Activated T-helper 2 cell treated with anti-CD3 and anti-CD28 coated beads, Interferon-gamma antibody, Interleukin-2, Interleukin-4, amounts not matched to agents 10 μg/mL and 5 μg/mL and 100 μg/mL, durations not matched to agents 14 hours and 24 hours and 36 hours (primary cell): Measurements from ENCODE around the gene NSUN7. TPM values are rescaled to one million over a fixed set of nuclear protein-coding genes. Genes with fewer than 3 reads are reported as not detected.
"Not testable (repeated sequence)": the region's sequence is repeated elsewhere in the genome, so short reads cannot be mapped to it uniquely, and the experiment has no call there.

Experiments used
- DNase-seq: peaks from one replicate; pipeline ENCODE4 v3.0.0; 2021; ENCODE audit warnings: low spot score
- H3K27ac Mint-ChIP-seq: one replicate; pipeline ENCODE4 v1.8.0; 2021; ENCODE audit warnings: mixed read lengths
- H3K27me3 Mint-ChIP-seq: one replicate; pipeline ENCODE4 v1.8.0; 2021; ENCODE audit warnings: low read depth, mixed read lengths
- H3K36me3 Mint-ChIP-seq: one replicate; pipeline ENCODE4 v1.8.0; 2021; ENCODE audit warnings: low read depth, mixed read lengths
- H3K4me1 Mint-ChIP-seq: one replicate; pipeline ENCODE4 v1.8.0; 2021; ENCODE audit warnings: low read depth, mixed read lengths
- H3K4me3 Mint-ChIP-seq: one replicate; pipeline ENCODE4 v1.8.0; 2021; ENCODE audit warnings: low read depth, mild to moderate bottlenecking, moderate library complexity, mixed read lengths
- H3K9me3 Mint-ChIP-seq: one replicate; pipeline ENCODE4 v1.8.0; 2021; ENCODE audit warnings: mixed read lengths
- intact Hi-C: fragments of 100-400 bp; cut with micrococcal nuclease; formaldehyde crosslinking; loops from one replicate; pipeline ENCODE4 v1.15.1; 2023
- total RNA-seq: library from RNA; stranded (reverse); gene quantifications from 2 replicates; pipeline ENCODE4 v1.2.3, GENCODE V29; 2022

NSUN7 gene
- total RNA-seq, 1 donor from 2014 or later, result not detected

DNA sequence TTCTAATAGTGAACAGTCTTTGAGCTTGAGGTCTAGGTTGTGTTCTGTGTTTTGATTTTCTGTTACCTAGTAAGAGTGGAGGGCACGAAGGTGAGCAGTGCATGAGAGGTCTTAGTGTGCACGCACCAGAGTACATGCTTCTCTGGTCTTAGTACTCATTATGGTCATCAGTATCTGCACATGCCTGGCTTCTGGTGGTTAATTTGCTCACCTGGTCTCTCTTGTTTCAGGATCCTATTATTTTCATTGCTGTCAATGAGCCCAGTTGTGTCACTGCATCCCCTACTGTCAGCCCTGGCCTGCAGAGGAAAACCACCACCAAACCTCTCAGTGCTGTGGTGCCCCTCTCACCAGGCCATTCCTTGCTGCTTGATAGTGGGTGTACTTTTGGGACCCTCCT is 54.8 kb downstream of the NSUN7 start:
- intact Hi-C loops, result no loop called here
- H3K9me3 Mint-ChIP-seq, result no peaks in the 10 kb centered on the region
- H3K36me3 Mint-ChIP-seq, result no peaks in the 10 kb centered on the region

DNA sequence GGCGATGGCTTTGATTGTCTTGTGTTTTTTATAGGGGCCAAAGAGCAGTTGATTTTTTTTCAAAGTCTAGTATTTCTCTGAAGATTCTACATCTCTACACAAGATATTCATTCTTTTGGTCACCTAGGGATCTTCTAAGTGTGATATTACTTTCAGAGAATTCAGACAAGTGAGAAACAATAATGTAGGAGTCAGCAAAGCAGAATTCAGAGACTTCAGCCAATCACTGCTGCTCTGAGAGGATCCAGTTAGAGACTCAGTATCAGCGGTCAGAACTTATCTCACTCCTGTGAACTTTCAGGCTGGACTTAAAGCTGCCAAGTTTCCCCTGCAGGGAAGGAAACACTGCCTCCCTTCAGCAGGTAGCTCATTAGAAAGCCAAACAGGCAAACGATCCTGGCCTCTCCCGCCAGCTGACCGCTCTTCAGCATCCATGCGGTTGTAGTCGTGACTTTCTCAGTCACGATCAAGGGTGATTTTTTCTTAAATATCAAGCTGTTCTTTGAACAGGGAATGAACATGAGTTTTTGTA is 59.2 kb downstream of the NSUN7 start:
- no peaks in the 10 kb centered on the region for H3K36me3 Mint-ChIP-seq
- intact Hi-C loops, result no loop called here

More for the DNA sequence above, 54.8 kb downstream of the NSUN7 start:
- Mint-ChIP-seq H3K27me3 (peaks cover 11% of the 10 kb centered on the region), H3K27ac (no peak overlapping the region), H3K4me3 (no peak overlapping the region), H3K4me1 (no peaks in the 10 kb centered on the region)
- DNase-seq, result no peak

DNA sequence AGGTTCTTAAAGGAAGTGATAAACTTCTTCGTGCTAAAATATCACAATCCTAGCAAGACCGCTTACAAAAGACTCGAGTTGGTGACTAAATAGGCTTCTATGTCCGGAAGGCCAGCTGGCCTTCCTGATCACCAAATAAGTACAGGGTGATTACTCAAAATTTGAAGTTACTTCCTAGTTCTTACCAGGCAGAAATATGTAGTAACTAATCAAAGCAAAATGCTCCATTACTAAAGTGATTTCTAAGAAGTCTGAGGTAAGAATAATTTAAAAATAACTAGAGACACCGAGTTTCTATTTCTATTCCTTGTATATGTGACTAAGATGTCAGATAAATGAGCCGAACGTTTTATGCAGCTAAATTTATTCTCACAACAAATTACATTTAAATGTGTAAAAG is 62.2 kb downstream of the NSUN7 start:
- DNase-seq, result no peak
- Mint-ChIP-seq H3K9me3 (no peaks in the 10 kb centered on the region), H3K27me3 (peaks cover 16% of the 10 kb centered on the region), H3K36me3 (no peaks in the 10 kb centered on the region), H3K27ac (no peak overlapping the region), H3K4me1 (no peaks in the 10 kb centered on the region), H3K4me3 (no peak overlapping the region)
- intact Hi-C loops, result no loop called here

More for the DNA sequence above, 59.2 kb downstream of the NSUN7 start:
- H3K9me3 Mint-ChIP-seq, result no peaks in the 10 kb centered on the region
- H3K27me3 Mint-ChIP-seq, result peaks cover 17% of the 10 kb centered on the region
- H3K4me1 Mint-ChIP-seq, result no peaks in the 10 kb centered on the region
- DNase-seq, result no peak
- no peak overlapping the region for H3K27ac Mint-ChIP-seq
- H3K4me3 Mint-ChIP-seq, result no peak overlapping the region

DNA sequence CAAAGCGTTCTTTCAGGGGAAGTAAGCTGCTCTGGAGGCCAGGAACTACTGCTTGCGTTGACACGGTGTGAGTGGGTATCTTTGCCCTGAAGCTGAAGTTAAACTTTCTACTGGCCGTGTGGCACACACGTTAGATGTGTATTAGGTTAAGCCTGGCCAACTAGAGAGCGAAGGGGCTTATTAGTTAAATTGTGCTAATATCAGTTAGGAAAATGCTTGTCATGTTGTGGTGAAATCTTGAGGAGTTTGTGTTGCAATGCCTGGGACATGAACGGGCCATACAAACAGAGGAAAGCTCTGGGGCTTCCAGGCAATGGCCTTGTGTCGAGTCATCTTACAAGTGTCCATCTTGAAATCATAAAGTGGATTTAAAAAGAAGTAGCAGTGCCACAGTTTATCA is 62.6 kb downstream of the NSUN7 start:
- Mint-ChIP-seq H3K36me3 (no peaks in the 10 kb centered on the region), H3K27me3 (peaks cover 15% of the 10 kb centered on the region), H3K9me3 (no peaks in the 10 kb centered on the region), H3K27ac (no peak overlapping the region), H3K4me1 (no peaks in the 10 kb centered on the region), H3K4me3 (no peak overlapping the region)
- DNase-seq, result no peak
- intact Hi-C loops, result no loop called here

DNA sequence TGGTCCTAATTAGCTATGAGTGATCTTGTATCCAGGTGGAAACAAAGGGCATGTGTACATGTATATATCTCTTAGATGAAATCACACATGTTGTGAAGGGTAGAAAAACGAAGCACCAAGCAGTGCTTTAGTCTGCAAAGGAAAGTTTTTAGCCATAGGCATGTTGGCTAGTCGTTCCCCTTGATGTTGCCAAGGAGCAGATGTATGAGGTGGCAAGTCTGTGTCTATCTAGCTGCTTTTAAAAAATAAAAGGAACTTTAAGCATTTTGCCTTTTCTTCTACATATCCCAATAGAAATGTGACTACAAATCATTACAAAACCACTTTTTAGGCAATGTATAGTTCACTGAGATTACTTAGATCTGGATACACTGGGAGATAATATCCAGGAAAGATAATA is 63.1 kb downstream of the NSUN7 start:
- intact Hi-C loops, result no loop called here
- Mint-ChIP-seq H3K36me3 (no peaks in the 10 kb centered on the region), H3K27me3 (peaks cover 14% of the 10 kb centered on the region), H3K4me3 (no peak overlapping the region), H3K27ac (no peak overlapping the region), H3K9me3 (no peaks in the 10 kb centered on the region), H3K4me1 (no peaks in the 10 kb centered on the region)
- no peak for DNase-seq

DNA sequence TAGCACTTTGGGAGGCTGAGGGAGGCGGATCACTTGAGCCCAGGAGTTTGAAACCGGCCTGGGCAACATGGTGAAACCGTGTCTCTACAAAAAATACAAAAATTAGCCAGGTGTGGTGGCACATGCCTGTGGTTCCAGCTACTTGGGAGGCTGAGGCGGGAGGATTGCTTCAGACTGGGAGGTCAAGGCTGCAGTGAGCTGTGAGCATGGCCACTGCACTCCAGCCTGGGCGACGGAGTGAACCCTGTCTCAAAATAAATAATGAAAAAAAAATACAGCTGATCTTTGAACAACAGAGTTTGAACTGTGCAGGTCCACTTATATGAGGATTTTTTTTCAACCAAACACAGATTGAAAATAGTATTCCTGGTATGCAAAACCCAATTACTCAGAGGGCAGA is 67.4 kb downstream of the NSUN7 start:
- H3K27ac Mint-ChIP-seq, H3K27me3 Mint-ChIP-seq, H3K4me1 Mint-ChIP-seq, H3K36me3 Mint-ChIP-seq, intact Hi-C loops, DNase-seq, H3K9me3 Mint-ChIP-seq, H3K4me3 Mint-ChIP-seq: not testable (repeated sequence)

DNA sequence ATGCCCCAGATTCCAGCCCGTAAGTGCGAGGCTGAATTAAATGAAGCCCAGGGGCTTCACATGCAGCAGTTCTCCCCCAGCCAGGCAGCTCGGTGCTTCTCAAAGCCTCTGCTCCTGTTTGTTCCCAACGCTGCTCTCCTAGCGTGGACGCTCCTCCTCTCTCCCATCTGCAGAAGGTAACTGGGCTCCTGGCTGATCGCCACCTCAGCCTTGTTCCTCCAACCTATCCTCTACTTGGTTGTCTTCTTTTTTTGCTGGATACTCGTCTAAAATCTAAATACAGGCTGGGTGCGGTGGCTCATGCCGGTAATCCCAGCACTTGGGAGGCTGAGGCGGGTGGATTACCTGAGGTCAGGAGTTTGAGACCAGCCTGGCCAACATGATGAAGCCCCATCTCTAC is 70.3 kb downstream of the NSUN7 start:
- Mint-ChIP-seq H3K36me3 (no peaks in the 10 kb centered on the region), H3K27me3 (no peaks in the 10 kb centered on the region), H3K4me1 (no peaks in the 10 kb centered on the region), H3K27ac (no peak overlapping the region), H3K9me3 (no peaks in the 10 kb centered on the region), H3K4me3 (no peak overlapping the region)
- intact Hi-C loops, result no loop called here
- no peak for DNase-seq

DNA sequence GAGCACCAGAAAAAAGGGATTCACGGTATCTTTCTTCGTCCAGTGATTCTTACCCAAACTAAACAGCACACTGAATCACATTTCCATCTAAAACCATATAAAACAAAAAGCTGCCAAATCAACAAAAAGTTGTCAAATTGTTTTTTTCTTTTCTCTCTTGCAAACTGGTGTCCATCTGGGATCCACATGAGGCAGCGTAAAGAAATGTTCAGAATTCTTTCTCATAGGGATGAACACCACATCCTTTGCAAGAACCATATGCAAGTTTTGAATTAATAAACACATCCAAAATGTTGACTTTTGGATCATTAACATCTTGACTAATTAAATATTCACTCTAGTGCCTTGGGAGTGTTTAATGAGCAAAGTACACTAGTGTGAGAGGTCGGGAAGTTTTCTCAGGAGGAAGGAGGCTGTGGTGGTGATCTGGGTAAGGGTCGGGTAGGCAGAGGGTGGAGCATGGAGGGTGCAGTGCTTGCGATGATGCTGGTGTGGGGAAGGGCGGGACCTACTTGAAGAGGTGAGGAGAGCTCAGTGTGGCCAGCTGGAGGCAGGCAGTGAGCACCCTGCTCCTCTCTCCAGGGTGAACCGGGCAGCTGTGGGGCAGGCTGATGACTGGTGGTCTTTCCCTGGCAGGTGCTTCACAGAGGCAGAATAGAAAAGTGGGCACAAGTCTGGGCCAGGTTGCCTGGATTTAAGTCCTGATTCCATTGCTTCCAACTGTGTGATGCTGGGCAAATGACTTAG is 72.8 kb downstream of the NSUN7 start:
- H3K4me3 Mint-ChIP-seq, result no peak overlapping the region
- no peaks in the 10 kb centered on the region for H3K36me3 Mint-ChIP-seq
- H3K4me1 Mint-ChIP-seq, result no peaks in the 10 kb centered on the region
- no peak overlapping the region for H3K27ac Mint-ChIP-seq
- DNase-seq, result no peak
- H3K27me3 Mint-ChIP-seq, result peaks cover 3% of the 10 kb centered on the region
- intact Hi-C loops, result no loop called here
- H3K9me3 Mint-ChIP-seq, result no peaks in the 10 kb centered on the region

DNA sequence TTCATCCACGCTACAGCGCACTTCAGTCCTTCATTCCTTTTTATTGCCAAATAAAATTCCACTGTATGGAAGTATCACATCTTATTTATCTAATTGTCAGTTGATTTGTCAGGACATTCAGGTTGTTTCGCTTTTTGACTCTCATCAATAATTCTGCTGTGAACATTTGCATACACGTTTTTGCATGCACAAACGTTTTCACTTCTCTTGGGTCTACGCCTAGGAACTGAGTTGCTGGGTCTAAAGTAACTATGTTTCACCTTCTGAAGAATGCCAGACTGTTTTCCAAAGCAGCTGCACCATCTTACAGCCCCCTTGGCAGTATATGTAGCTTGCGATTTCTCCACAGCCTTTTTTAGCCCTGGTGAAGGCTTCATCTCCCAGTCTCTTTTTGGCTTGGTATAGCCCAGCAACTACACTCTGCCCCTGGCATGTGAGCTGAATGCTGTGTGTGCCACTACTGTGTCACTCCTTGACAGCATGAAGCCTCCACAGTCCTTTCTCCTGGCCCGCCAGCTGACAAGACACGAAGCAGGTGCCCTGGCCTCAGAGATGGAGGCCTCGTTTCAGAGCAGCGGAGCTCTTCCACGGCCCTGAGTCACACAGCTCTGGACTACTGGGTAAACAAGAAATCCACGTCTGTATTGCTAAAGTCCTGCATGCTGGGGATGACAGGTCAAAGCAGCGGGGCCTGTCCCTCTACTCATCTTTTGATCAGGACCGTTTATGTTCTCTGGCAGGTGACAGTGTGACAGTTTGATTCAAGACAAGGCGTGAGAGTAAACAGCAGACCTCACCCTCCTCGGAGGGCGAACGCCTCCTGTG is 75.5 kb downstream of the NSUN7 start:
- peaks cover 7% of the 10 kb centered on the region for H3K27me3 Mint-ChIP-seq
- no peak overlapping the region for H3K4me3 Mint-ChIP-seq
- intact Hi-C loops, result no loop called here
- no peaks in the 10 kb centered on the region for H3K36me3 Mint-ChIP-seq
- H3K27ac Mint-ChIP-seq, result no peak overlapping the region
- no peaks in the 10 kb centered on the region for H3K9me3 Mint-ChIP-seq
- DNase-seq, result no peak
- no peaks in the 10 kb centered on the region for H3K4me1 Mint-ChIP-seq

DNA sequence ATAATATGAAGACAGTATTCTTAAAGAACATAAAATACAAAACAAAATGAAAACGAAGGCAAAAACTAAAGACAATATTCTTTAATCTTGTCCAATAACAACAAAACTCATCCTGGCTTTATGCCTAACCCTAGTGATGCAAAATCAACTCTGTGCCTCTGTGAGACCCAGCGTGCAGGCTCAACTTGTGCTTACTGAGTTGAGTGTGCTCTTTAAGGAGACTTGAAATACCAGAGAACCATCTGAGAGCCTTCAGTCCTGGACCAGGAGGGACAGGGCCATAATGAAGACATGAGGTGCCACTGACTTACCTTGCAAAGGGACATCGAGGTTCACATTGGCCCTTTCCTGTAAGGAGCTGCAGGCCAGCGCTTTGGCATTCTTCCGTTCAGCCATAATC is 77.1 kb downstream of the NSUN7 start:
- no peak for DNase-seq
- intact Hi-C loops, result no loop called here

DNA sequence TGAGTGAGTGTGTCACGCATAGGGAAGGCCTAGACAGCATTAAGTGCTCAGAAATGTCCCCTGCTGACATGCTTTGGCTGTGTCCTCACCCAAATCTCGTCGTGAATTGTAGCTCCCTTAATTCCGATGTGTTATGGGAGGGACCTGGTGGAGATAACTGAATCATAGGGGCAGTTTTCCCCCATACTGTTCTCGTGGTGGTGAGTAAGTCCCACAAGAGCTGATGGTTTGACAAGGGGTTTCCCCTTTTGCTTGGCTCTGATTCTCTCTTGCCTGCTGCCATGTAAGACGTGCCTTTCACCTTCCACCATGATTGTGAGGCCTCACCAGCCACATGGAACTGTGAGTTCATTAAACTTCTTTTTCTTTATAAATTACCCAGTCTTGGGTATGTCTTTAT is 78.0 kb downstream of the NSUN7 start:
- H3K4me1 Mint-ChIP-seq, result no peaks in the 10 kb centered on the region
- intact Hi-C loops, result no loop called here
- H3K4me3 Mint-ChIP-seq, result no peak overlapping the region
- H3K9me3 Mint-ChIP-seq, result no peaks in the 10 kb centered on the region
- H3K36me3 Mint-ChIP-seq, result no peaks in the 10 kb centered on the region
- H3K27ac Mint-ChIP-seq, result no peak overlapping the region
- no peak for DNase-seq
- peaks cover 7% of the 10 kb centered on the region for H3K27me3 Mint-ChIP-seq

More for the DNA sequence above, 77.1 kb downstream of the NSUN7 start:
- no peaks in the 10 kb centered on the region for H3K36me3 Mint-ChIP-seq
- H3K27ac Mint-ChIP-seq, result no peak overlapping the region
- no peaks in the 10 kb centered on the region for H3K4me1 Mint-ChIP-seq
- H3K9me3 Mint-ChIP-seq, result no peaks in the 10 kb centered on the region
- H3K27me3 Mint-ChIP-seq, result peaks cover 7% of the 10 kb centered on the region
- H3K4me3 Mint-ChIP-seq, result no peak overlapping the region

DNA sequence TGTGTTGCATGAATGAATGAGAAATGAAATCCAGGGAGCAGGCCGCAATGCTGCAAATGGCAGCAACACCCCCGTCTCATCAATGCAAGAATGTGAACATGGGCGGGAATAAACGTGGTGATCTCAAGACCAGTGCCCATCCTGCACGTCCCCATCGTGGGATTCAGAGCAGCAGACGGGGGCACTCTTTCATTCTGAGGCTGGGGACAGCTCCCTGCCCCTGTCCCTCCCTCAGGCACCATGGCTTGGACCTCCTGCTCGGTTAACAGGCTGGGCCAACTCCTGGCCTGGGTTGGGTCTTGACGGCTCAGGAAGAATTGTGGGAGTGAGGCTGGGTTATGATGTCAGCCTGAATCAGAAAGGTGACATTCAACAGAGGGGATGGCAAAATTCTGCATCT is 78.9 kb downstream of the NSUN7 start:
- intact Hi-C loops, result no loop called here
- Mint-ChIP-seq H3K27ac (no peak overlapping the region), H3K36me3 (no peaks in the 10 kb centered on the region), H3K9me3 (no peaks in the 10 kb centered on the region), H3K4me3 (no peak overlapping the region), H3K27me3 (peaks cover 7% of the 10 kb centered on the region), H3K4me1 (no peaks in the 10 kb centered on the region)
- DNase-seq, result no peak

DNA sequence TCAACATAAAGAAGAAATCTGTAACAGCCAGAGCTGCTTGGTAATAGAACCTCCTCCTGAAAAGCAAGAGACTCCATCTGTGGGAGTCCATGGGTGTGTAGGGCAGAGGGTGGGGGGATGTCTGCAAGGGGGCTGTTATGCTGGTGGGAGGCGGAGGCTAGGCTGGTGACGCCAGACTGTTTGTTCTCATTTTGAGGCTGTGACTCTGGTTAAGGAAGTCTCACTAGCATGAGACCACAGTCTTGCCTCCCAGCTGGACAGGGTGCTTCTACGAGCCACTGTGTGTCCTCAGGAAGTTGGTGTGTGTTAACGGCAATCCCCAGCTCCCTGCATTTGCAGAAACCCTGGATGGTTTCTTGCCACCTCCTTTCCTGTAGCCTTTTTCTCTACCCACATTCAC is 79.8 kb downstream of the NSUN7 start:
- H3K4me3 Mint-ChIP-seq, result no peak overlapping the region
- DNase-seq, result no peak
- H3K36me3 Mint-ChIP-seq, result no peaks in the 10 kb centered on the region
- no peak overlapping the region for H3K27ac Mint-ChIP-seq
- intact Hi-C loops, result no loop called here
- no peaks in the 10 kb centered on the region for H3K9me3 Mint-ChIP-seq
- peaks cover 7% of the 10 kb centered on the region for H3K27me3 Mint-ChIP-seq
- no peaks in the 10 kb centered on the region for H3K4me1 Mint-ChIP-seq
